ENCODE measurements around the gene RFX5. TPM values are rescaled to one million over a fixed set of nuclear protein-coding genes. Genes with fewer than 3 reads are reported as not detected.
"Not testable (repeated sequence)": the region's sequence is repeated elsewhere in the genome, so short reads cannot be mapped to it uniquely, and the experiment has no call there.

Gene RFX5
- total and polyA plus RNA-seq, 8 donors, result 5.6 to 34.2 (median 9.0) TPM

DNA sequence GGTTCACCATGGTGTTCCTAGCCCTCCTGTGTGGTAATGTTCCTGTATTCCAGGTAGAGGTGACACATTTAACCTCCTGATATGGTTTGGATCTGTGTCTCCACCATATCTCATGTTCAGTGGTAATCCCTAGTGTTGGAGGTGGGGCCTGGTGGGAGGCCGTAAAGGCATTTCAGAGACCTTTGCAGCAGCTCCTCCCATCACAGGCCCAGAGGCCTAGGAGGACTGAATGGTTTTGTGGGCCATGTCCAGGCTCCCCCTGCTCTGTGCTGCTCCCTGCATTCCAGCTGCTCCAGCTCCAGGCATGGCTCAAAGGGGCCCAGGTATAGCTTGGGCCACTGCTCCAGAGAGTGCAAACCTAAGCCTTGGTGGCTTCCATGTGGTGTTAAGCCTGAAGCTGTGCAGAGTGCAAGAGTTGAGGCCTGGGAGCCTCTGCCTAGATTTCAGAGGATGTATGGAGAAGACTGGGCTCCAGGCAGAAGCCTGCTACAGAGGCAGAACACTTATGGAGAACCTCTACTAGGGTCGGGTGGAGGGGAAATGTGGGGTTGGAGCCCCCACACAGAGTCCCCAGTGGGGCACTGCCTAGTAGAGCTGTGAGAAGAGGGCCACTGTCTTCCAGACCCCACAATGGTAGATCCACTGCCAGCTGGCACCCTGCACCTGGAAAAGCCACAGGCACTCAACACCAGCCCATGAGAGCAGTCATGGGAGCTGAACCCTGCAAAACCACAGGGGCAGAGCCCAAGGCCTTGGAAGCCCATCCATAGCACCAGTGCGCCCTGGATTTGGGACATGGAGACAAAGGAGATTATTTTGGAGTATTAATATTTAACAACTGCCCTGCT lies 15.5 kb upstream of the RFX5 start:
- intact Hi-C loops (cut with DNase I), result no loop called here
- H3K4me1 ChIP-seq, result no peaks in the 10 kb centered on the region
- TF ChIP-seq, protein P1, sequence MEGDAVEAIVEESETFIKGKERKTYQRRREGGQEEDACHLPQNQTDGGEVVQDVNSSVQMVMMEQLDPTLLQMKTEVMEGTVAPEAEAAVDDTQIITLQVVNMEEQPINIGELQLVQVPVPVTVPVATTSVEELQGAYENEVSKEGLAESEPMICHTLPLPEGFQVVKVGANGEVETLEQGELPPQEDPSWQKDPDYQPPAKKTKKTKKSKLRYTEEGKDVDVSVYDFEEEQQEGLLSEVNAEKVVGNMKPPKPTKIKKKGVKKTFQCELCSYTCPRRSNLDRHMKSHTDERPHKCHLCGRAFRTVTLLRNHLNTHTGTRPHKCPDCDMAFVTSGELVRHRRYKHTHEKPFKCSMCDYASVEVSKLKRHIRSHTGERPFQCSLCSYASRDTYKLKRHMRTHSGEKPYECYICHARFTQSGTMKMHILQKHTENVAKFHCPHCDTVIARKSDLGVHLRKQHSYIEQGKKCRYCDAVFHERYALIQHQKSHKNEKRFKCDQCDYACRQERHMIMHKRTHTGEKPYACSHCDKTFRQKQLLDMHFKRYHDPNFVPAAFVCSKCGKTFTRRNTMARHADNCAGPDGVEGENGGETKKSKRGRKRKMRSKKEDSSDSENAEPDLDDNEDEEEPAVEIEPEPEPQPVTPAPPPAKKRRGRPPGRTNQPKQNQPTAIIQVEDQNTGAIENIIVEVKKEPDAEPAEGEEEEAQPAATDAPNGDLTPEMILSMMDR (IDR thresholded peaks at IDR 0.05), result no peak
- FAIRE-seq, result no peak
- H3K27me3 ChIP-seq, result no peaks in the 10 kb centered on the region
- H3K36me3 ChIP-seq, result peaks cover 0 to 9% (median 0%) of the 10 kb centered on the region in 3 donors
- no peak for DNase-seq
- H3K27ac ChIP-seq, result no peak overlapping the region
- no peak overlapping the region for H3K4me3 ChIP-seq
- ATAC-seq, result no peak
- H3K9me3 ChIP-seq, result no peaks in the 10 kb centered on the region
- WGBS, 2 donors, result 94 to 100% methylated on average over 3 of the region's 3 CpGs

DNA sequence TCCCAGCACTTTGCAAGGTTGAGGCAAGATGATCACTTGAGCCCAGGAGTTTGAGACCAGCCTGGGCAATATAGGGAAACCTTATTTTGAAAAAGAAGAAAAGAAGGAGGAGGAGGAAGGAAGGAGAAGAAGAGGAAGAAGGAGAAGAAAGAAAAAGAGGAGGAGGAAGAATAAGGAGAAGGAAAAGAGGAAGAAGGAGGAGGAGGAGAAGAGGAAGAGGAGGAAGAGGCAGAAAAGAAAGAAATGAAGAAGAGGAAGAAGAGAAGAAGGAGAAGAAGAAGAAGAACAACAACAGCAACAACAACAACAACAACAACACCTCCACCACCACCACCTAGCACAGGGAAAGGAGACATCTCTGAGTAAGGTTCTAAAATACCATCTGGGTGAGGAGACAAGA lies 14.8 kb upstream of the RFX5 start:
- Histone ChIP-seq H3K4me3 (no peak overlapping the region), H3K4me1 (no peaks in the 10 kb centered on the region), H3K36me3 (peaks cover 0 to 9% (median 0%) of the 10 kb centered on the region in 3 donors), H3K27ac (no peak overlapping the region), H3K27me3 (no peaks in the 10 kb centered on the region), H3K9me3 (no peaks in the 10 kb centered on the region)
- ATAC-seq (no peak), DNase-seq (no peak), FAIRE-seq (no peak)
- intact Hi-C loops (cut with DNase I), result no loop called here
- TF ChIP-seq, protein P1 (IDR thresholded peaks at IDR 0.05), result no peak

DNA sequence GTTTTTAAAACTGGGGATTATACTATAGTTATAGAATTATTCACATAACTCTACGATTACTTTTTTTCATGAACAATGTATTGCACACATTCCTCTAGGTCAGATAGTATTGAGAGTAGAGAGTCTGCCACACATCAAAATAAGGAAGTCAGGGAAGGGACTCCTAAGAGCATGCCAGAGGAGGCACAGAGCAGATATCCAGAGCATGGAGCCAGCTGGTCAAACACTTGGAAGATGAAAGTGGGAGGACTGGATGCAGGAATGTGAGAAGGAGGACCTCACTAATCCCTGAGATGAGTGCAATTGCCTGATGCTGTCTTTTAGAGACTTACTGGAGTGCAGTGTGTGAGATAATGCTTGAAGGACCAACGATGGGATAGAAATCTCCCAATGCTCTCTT lies 9.6 kb upstream of the RFX5 start:
- intact Hi-C loops (cut with DNase I), result no loop called here
- TF ChIP-seq, protein P1 (IDR thresholded peaks at IDR 0.05), result no peak

DNA sequence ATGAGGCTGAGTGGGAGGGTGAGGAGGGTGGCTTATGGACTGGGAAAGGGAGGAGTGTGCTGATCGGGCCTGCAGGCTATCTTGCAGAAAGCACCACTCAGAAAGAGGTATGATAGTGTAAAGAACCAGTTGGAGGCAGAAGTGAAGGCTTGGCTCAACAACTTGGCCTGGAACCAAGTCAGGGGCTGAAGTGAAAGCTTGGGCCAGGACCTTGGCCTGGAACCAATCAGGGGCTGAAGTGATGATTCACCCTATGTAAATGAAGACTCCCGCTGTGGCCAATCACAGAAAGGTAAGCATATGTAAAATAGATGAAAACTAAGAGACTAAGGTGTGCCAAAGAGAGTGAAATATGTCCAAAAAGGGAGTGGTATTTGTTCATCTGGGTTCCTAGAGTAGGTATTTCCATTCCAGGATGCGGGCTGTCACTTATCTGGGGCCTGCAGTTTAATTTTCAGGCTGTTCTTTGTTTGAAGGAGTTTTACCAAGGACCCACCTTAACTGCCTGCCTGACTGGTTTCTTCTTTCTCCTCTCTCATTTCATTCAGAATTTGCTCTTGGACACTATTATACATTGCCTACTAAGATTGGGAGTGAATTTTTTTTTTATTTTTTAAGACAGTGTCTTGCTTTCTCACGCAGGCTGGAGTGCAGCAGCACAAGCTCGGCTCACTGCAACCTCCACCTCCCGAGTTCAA lies 5.1 kb upstream of the RFX5 start:
- Histone ChIP-seq H3K4me1 (no peaks in the 10 kb centered on the region), H3K4me3 (no peak overlapping the region), H3K9me3 (no peaks in the 10 kb centered on the region), H3K27ac (no peak overlapping the region), H3K36me3 (no peaks in the 10 kb centered on the region), H3K27me3 (no peaks in the 10 kb centered on the region)
- 82 to 88% methylated on average over 6 of the region's 6 CpGs for WGBS, 2 donors
- TF ChIP-seq, protein P1 (IDR thresholded peaks at IDR 0.05), result no peak
- FAIRE-seq (no peak), ATAC-seq (no peak), DNase-seq (no peak)
- intact Hi-C loops (cut with DNase I), result no loop called here

More for the DNA sequence above, 9.6 kb upstream of the RFX5 start:
- ATAC-seq, result no peak
- Histone ChIP-seq H3K27ac (no peak overlapping the region), H3K9me3 (no peaks in the 10 kb centered on the region), H3K4me1 (no peaks in the 10 kb centered on the region), H3K27me3 (no peaks in the 10 kb centered on the region), H3K4me3 (no peak overlapping the region), H3K36me3 (no peaks in the 10 kb centered on the region)
- no peak for DNase-seq
- FAIRE-seq, result no peak
- WGBS, 2 donors, result 39 to 49% methylated on average over 2 of the region's 2 CpGs

DNA sequence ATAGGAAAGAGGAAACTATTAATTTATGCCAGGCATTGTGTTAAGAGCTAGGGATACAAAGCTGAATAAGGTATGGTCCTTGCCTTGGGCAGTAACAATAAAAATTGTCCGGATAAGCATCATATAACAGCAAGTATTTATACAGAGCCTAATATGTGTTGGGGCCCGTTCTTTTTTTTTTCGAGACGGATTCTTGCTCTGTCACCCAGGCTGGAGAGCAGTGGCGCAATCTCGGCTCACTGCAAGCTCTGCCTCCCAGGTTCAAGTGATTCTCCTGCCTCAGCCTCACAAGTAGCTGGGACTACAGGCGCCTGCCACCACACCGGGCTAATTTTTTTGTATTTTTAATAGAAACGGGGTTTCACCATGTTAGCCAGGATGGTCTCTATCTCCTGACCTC lies 3.3 kb upstream of the RFX5 start:
- H3K4me3 ChIP-seq; ATAC-seq; intact Hi-C loops (cut with DNase I); H3K36me3 ChIP-seq; H3K9me3 ChIP-seq; FAIRE-seq; H3K27ac ChIP-seq; DNase-seq; H3K27me3 ChIP-seq; H3K4me1 ChIP-seq: not testable (repeated sequence)
- 87 to 93% methylated on average over 9 of the region's 9 CpGs for WGBS, 2 donors

Data from pancreas (tissue), 10 donors.